ENCODE data around the gene SWT1.
"Not testable (repeated sequence)": the region's sequence is repeated elsewhere in the genome, so short reads cannot be mapped to it uniquely, and the experiment has no call there.

The SWT1 gene

GRCh38 chr1:185198712-185199111, 41.7 kb downstream of the SWT1 start:
- not testable (repeated sequence) for DNase-seq (ENCODE audit: low read depth); H3K36me3 ChIP-seq (ENCODE audit: control insufficient read depth, insufficient read depth, low read length, severe bottlenecking); H3K4me3 ChIP-seq (ENCODE audit: low read length); H3K4me1 ChIP-seq (ENCODE audit: control insufficient read depth, insufficient read depth, low read length); H3K27me3 ChIP-seq (replicated peaks; ENCODE audit: control insufficient read depth, insufficient read depth, low read length); H3K9ac ChIP-seq (ENCODE audit: low read length); H3K9me3 ChIP-seq (ENCODE audit: control insufficient read depth, low read length)

- Histone ChIP-seq H3K36me3 (ENCODE audit: control insufficient read depth, insufficient read depth, low read length, severe bottlenecking) (no peaks in the 10 kb centered on the region), H3K4me1 (ENCODE audit: control insufficient read depth, insufficient read depth, low read length) (no peaks in the 10 kb centered on the region), H3K9me3 (ENCODE audit: control insufficient read depth, low read length) (peaks cover 7% of the 10 kb centered on the region), H3K27me3 (replicated peaks; ENCODE audit: control insufficient read depth, insufficient read depth, low read length) (no peaks in the 10 kb centered on the region), H3K4me3 (ENCODE audit: low read length) (no peak overlapping the region), H3K9ac (ENCODE audit: low read length) (no peak overlapping the region)
- no peak for DNase-seq (ENCODE audit: low read depth)
Measured at GRCh38 chr1:185200889-185201288, 43.9 kb downstream of the SWT1 start.

- Histone ChIP-seq H3K4me1 (ENCODE audit: control insufficient read depth, insufficient read depth, low read length) (no peaks in the 10 kb centered on the region), H3K36me3 (ENCODE audit: control insufficient read depth, insufficient read depth, low read length, severe bottlenecking) (no peaks in the 10 kb centered on the region), H3K9ac (ENCODE audit: low read length) (no peak overlapping the region), H3K27me3 (replicated peaks; ENCODE audit: control insufficient read depth, insufficient read depth, low read length) (no peaks in the 10 kb centered on the region), H3K9me3 (ENCODE audit: control insufficient read depth, low read length) (no peaks in the 10 kb centered on the region), H3K4me3 (ENCODE audit: low read length) (no peak overlapping the region)
- no peak for DNase-seq (ENCODE audit: low read depth)
Measured at GRCh38 chr1:185207170-185207569, 50.2 kb downstream of the SWT1 start.

GRCh38 chr1:185207980-185208602, 51.1 kb downstream of the SWT1 start:
- H3K36me3 ChIP-seq (ENCODE audit: control insufficient read depth, insufficient read depth, low read length, severe bottlenecking) = no peaks in the 10 kb centered on the region
- peaks cover 3% of the 10 kb centered on the region for H3K4me1 ChIP-seq (ENCODE audit: control insufficient read depth, insufficient read depth, low read length)
- no peak overlapping the region for H3K9ac ChIP-seq (ENCODE audit: low read length)
- no peaks in the 10 kb centered on the region for H3K9me3 ChIP-seq (ENCODE audit: control insufficient read depth, low read length)
- DNase-seq (ENCODE audit: low read depth) = no peak
- H3K4me3 ChIP-seq (ENCODE audit: low read length) = no peak overlapping the region
- no peaks in the 10 kb centered on the region for H3K27me3 ChIP-seq (replicated peaks; ENCODE audit: control insufficient read depth, insufficient read depth, low read length)

- H3K27me3 ChIP-seq (replicated peaks; ENCODE audit: control insufficient read depth, insufficient read depth, low read length) = no peaks in the 10 kb centered on the region
- H3K9me3 ChIP-seq (ENCODE audit: control insufficient read depth, low read length) = no peaks in the 10 kb centered on the region
- H3K36me3 ChIP-seq (ENCODE audit: control insufficient read depth, insufficient read depth, low read length, severe bottlenecking) = no peaks in the 10 kb centered on the region
- H3K4me3 ChIP-seq (ENCODE audit: low read length) = no peak overlapping the region
- no peak overlapping the region for H3K9ac ChIP-seq (ENCODE audit: low read length)
- DNase-seq (ENCODE audit: low read depth) = no peak
- peaks cover 8% of the 10 kb centered on the region for H3K4me1 ChIP-seq (ENCODE audit: control insufficient read depth, insufficient read depth, low read length)
Measured at GRCh38 chr1:185208626-185209180, 51.7 kb downstream of the SWT1 start.

- H3K9ac ChIP-seq (ENCODE audit: low read length); H3K36me3 ChIP-seq (ENCODE audit: control insufficient read depth, insufficient read depth, low read length, severe bottlenecking); H3K27me3 ChIP-seq (replicated peaks; ENCODE audit: control insufficient read depth, insufficient read depth, low read length); DNase-seq (ENCODE audit: low read depth); H3K4me3 ChIP-seq (ENCODE audit: low read length); H3K4me1 ChIP-seq (ENCODE audit: control insufficient read depth, insufficient read depth, low read length); H3K9me3 ChIP-seq (ENCODE audit: control insufficient read depth, low read length): not testable (repeated sequence)
Measured at GRCh38 chr1:185209357-185209756, 52.4 kb downstream of the SWT1 start.

GRCh38 chr1:185213091-185213490, 56.1 kb downstream of the SWT1 start:
- Histone ChIP-seq H3K4me1 (ENCODE audit: control insufficient read depth, insufficient read depth, low read length) (peaks cover 10% of the 10 kb centered on the region), H3K9me3 (ENCODE audit: control insufficient read depth, low read length) (no peaks in the 10 kb centered on the region)

GRCh38 chr1:185215911-185216310, 58.9 kb downstream of the SWT1 start:
- Histone ChIP-seq H3K36me3 (ENCODE audit: control insufficient read depth, insufficient read depth, low read length, severe bottlenecking) (no peaks in the 10 kb centered on the region), H3K9me3 (ENCODE audit: control insufficient read depth, low read length) (no peaks in the 10 kb centered on the region), H3K27me3 (replicated peaks; ENCODE audit: control insufficient read depth, insufficient read depth, low read length) (no peaks in the 10 kb centered on the region), H3K4me1 (ENCODE audit: control insufficient read depth, insufficient read depth, low read length) (peaks cover 10% of the 10 kb centered on the region), H3K4me3 (ENCODE audit: low read length) (no peak overlapping the region), H3K9ac (ENCODE audit: low read length) (no peak overlapping the region)
- DNase-seq (ENCODE audit: low read depth) = peak; percentile 8

More at GRCh38 chr1:185213091-185213490, 56.1 kb downstream of the SWT1 start:
- DNase-seq (ENCODE audit: low read depth) = peak; percentile 19
- no peaks in the 10 kb centered on the region for H3K36me3 ChIP-seq (ENCODE audit: control insufficient read depth, insufficient read depth, low read length, severe bottlenecking)
- no peaks in the 10 kb centered on the region for H3K27me3 ChIP-seq (replicated peaks; ENCODE audit: control insufficient read depth, insufficient read depth, low read length)
- no peak overlapping the region for H3K9ac ChIP-seq (ENCODE audit: low read length)
- H3K4me3 ChIP-seq (ENCODE audit: low read length) = no peak overlapping the region

- no peaks in the 10 kb centered on the region for H3K4me1 ChIP-seq (ENCODE audit: control insufficient read depth, insufficient read depth, low read length)
- H3K9ac ChIP-seq (ENCODE audit: low read length) = no peak overlapping the region
- H3K9me3 ChIP-seq (ENCODE audit: control insufficient read depth, low read length) = peaks cover 17% of the 10 kb centered on the region
- H3K36me3 ChIP-seq (ENCODE audit: control insufficient read depth, insufficient read depth, low read length, severe bottlenecking) = peaks cover 16% of the 10 kb centered on the region
- H3K27me3 ChIP-seq (replicated peaks; ENCODE audit: control insufficient read depth, insufficient read depth, low read length) = no peaks in the 10 kb centered on the region
- no peak for DNase-seq (ENCODE audit: low read depth)
- H3K4me3 ChIP-seq (ENCODE audit: low read length) = no peak overlapping the region
Measured at GRCh38 chr1:185224132-185224531, 67.2 kb downstream of the SWT1 start.

- no peak overlapping the region for H3K4me3 ChIP-seq (ENCODE audit: low read length)
- H3K4me1 ChIP-seq (ENCODE audit: control insufficient read depth, insufficient read depth, low read length) = no peaks in the 10 kb centered on the region
- DNase-seq (ENCODE audit: low read depth) = no peak
- peaks cover 17% of the 10 kb centered on the region for H3K9me3 ChIP-seq (ENCODE audit: control insufficient read depth, low read length)
- H3K27me3 ChIP-seq (replicated peaks; ENCODE audit: control insufficient read depth, insufficient read depth, low read length) = no peaks in the 10 kb centered on the region
- H3K36me3 ChIP-seq (ENCODE audit: control insufficient read depth, insufficient read depth, low read length, severe bottlenecking) = peaks cover 14% of the 10 kb centered on the region
- no peak overlapping the region for H3K9ac ChIP-seq (ENCODE audit: low read length)
Measured at GRCh38 chr1:185227161-185227560, 70.2 kb downstream of the SWT1 start.

- H3K9me3 ChIP-seq (ENCODE audit: control insufficient read depth, low read length) = peaks cover 12% of the 10 kb centered on the region
- H3K36me3 ChIP-seq (ENCODE audit: control insufficient read depth, insufficient read depth, low read length, severe bottlenecking) = peaks cover 1% of the 10 kb centered on the region
- H3K9ac ChIP-seq (ENCODE audit: low read length) = no peak overlapping the region
- H3K27me3 ChIP-seq (replicated peaks; ENCODE audit: control insufficient read depth, insufficient read depth, low read length) = no peaks in the 10 kb centered on the region
- DNase-seq (ENCODE audit: low read depth) = no peak
- H3K4me3 ChIP-seq (ENCODE audit: low read length) = no peak overlapping the region
- no peaks in the 10 kb centered on the region for H3K4me1 ChIP-seq (ENCODE audit: control insufficient read depth, insufficient read depth, low read length)
Measured at GRCh38 chr1:185228979-185229378, 72.0 kb downstream of the SWT1 start.

- Histone ChIP-seq H3K27me3 (replicated peaks; ENCODE audit: control insufficient read depth, insufficient read depth, low read length) (no peaks in the 10 kb centered on the region), H3K9ac (ENCODE audit: low read length) (no peak overlapping the region), H3K36me3 (ENCODE audit: control insufficient read depth, insufficient read depth, low read length, severe bottlenecking) (no peaks in the 10 kb centered on the region), H3K9me3 (ENCODE audit: control insufficient read depth, low read length) (peaks cover 2% of the 10 kb centered on the region), H3K4me1 (ENCODE audit: control insufficient read depth, insufficient read depth, low read length) (no peaks in the 10 kb centered on the region), H3K4me3 (ENCODE audit: low read length) (no peak overlapping the region)
- DNase-seq (ENCODE audit: low read depth) = no peak
Measured at GRCh38 chr1:185229981-185230380, 73.0 kb downstream of the SWT1 start.

All from adipocyte (in vitro differentiated cells).